ENCODE measurements around the gene DNAJC2.
"Not testable (repeated sequence)": the region's sequence is repeated elsewhere in the genome, so short reads cannot be mapped to it uniquely, and the experiment has no call there.

Gene DNAJC2

GRCh38 chr7:103264054-103264453 is 80.5 kb downstream of the DNAJC2 start:
- not testable (repeated sequence) for DNase-seq
